Kidney (tissue), 14 donors: ENCODE data around the gene TPRX1. TPM values are rescaled to one million over a fixed set of nuclear protein-coding genes. Genes with fewer than 3 reads are reported as not detected.

Source experiments
- DNase-seq, 5 donors: peaks; one replicate each; pipeline ENCODE4 v3.0.0-alpha.2; 2013 to 2020
- FAIRE-seq: peaks from 2 replicates; lab custom pipeline; 2012; peaks lifted over from hg19 to GRCh38; lab: Jason Lieb, UNC
- H3K27ac ChIP-seq, 2 donors: one replicate each; pipeline ENCODE4 v1.7.0; 2013; ENCODE audit warnings: low read depth in 2 of 2, low read length in 2 of 2, inconsistent platforms in 1 of 2
- H3K27me3 ChIP-seq: one replicate; pipeline ENCODE4 v1.7.1; 2013; ENCODE audit warnings: low read length, inconsistent platforms; ENCODE audit not compliant: control insufficient read depth, insufficient read depth
- H3K36me3 ChIP-seq, 3 donors: one replicate each; pipeline versions ENCODE4 v1.7.0 to v1.7.1; 2013; ENCODE audit warnings: low read length in 3 of 3, control low read depth in 1 of 3, inconsistent platforms in 1 of 3; ENCODE audit not compliant: insufficient read depth in 3 of 3, control insufficient read depth in 2 of 3
- H3K4me1 ChIP-seq, 3 donors: one replicate each; pipeline versions ENCODE4 v1.7.0 to v1.7.1; 2013; ENCODE audit warnings: low read length in 3 of 3, inconsistent platforms in 1 of 3, low read depth in 1 of 3; ENCODE audit not compliant: control insufficient read depth in 2 of 3, insufficient read depth in 2 of 3
- H3K4me3 ChIP-seq, 3 donors: one replicate each; pipeline versions ENCODE4 v1.7.0 to v1.8.1; 2013; ENCODE audit warnings: low read length in 3 of 3, control low read depth in 1 of 3, inconsistent platforms in 1 of 3
- H3K9ac ChIP-seq, 3 donors: one replicate each; pipeline versions ENCODE4 v1.7.0 to v1.7.1; 2013; ENCODE audit warnings: low read length in 3 of 3, control low read depth in 1 of 3, inconsistent platforms in 1 of 3
- H3K9me3 ChIP-seq, 3 donors: one replicate each; pipeline versions ENCODE4 v1.7.0 to v1.7.1; 2013; ENCODE audit warnings: low read length in 3 of 3, control low read depth in 1 of 3, inconsistent platforms in 1 of 3; ENCODE audit not compliant: control insufficient read depth in 2 of 3, insufficient read depth in 1 of 3
- CTCF ChIP-seq: IDR thresholded peaks from 3 replicates; pipeline ENCODE4 v1.5.1; 2012; ENCODE audit warnings: mild to moderate bottlenecking, moderate library complexity, borderline replicate concordance; ENCODE audit not compliant: insufficient read depth; ENCODE audit errors: extremely low read depth
- intact Hi-C: fragments of 100-400 bp; cut with DNase I; formaldehyde crosslinking; loops from one replicate; pipeline ENCODE4 v1.11.1; 2022
- polyA plus RNA-seq: library from polyadenylated mRNA; stranded (reverse); fragments of 350-450 nt; fragmentation: Illumina TruSeq; extraction: RNeasy Lipid Tissue Mini Kit (QIAGEN cat#74804); gene quantifications from one replicate; pipeline ENCODE4 v1.2.3, GENCODE V29; 2014; ENCODE audit warnings: low read depth, low replicate concordance; ENCODE audit not compliant: insufficient read depth
- total RNA-seq: library from RNA; stranded (reverse); fragmentation: NEBNext Ultra II Directional; extraction: Animal tissue kit (Norgen Biotek cat#: 25700); gene quantifications from one replicate; pipeline ENCODE4 v1.2.1, GENCODE V29; 2021
- donor health status: control.
- donor health status: control.
- donor health status: control.
- donor health status: control.
- donor health status: control.
- donor health status: DM: yes; HTN: yes; CAD: no.
- donor health status: Normal renal cell carcinoma (clear cell type).

TPRX1 gene
- total and polyA plus RNA-seq, 2 donors from 2014 or later: not detected

GRCh38 chr19:47786566-47786965 lies 17.8 kb downstream of the TPRX1 start:
- no peak overlapping the region for H3K27ac ChIP-seq
- H3K4me1 ChIP-seq: peaks cover 0 to 6% (median 0%) of the 10 kb centered on the region in 3 donors
- TF ChIP-seq CTCF: no peak
- intact Hi-C loops: no loop called here
- DNase-seq (peak in 1 of 5 donors; percentile 18), FAIRE-seq (no peak)
- no peaks in the 10 kb centered on the region for H3K9me3 ChIP-seq
- H3K27me3 ChIP-seq: no peaks in the 10 kb centered on the region
- H3K9ac ChIP-seq: no peak overlapping the region
- H3K36me3 ChIP-seq: peaks cover under 1 to 13% (median 7%) of the 10 kb centered on the region in 3 donors
- H3K4me3 ChIP-seq: no peak overlapping the region

- TF ChIP-seq CTCF: no peak
- DNase-seq (no peak), FAIRE-seq (no peak)
- peak overlapping the region in 1 of 3 donors; percentile 41 for H3K9ac ChIP-seq
- H3K4me3 ChIP-seq: peak overlapping the region in 1 of 3 donors; percentile 15
- H3K27ac ChIP-seq: peak overlapping the region in 1 of 2 donors; percentile 37
- intact Hi-C loops: no loop called here
- no peaks in the 10 kb centered on the region for H3K9me3 ChIP-seq
- H3K36me3 ChIP-seq: peaks cover 3 to 18% (median 10%) of the 10 kb centered on the region in 3 donors
- peaks cover 0 to 20% (median 0%) of the 10 kb centered on the region in 3 donors for H3K4me1 ChIP-seq
- H3K27me3 ChIP-seq: no peaks in the 10 kb centered on the region
Observed at GRCh38 chr19:47781590-47782262, 22.6 kb downstream of the TPRX1 start.

GRCh38 chr19:47780215-47780551 lies 24.2 kb downstream of the TPRX1 start:
- DNase-seq: no peak
- Histone ChIP-seq H3K27me3 (no peaks in the 10 kb centered on the region), H3K27ac (peak overlapping the region in 1 of 2 donors; percentile 92), H3K4me3 (peak overlapping the region in 2 of 3 donors; percentile 40 to 87), H3K9me3 (no peaks in the 10 kb centered on the region), H3K36me3 (peaks cover 3 to 12% (median 10%) of the 10 kb centered on the region in 3 donors), H3K4me1 (peaks cover 0 to 20% (median 0%) of the 10 kb centered on the region in 3 donors), H3K9ac (peak overlapping the region in 1 of 3 donors; percentile 35)
- no peak for FAIRE-seq
- intact Hi-C loops: no loop called here
- TF ChIP-seq CTCF: no peak
